ENCODE data around the gene OR6C1.
"Not testable (repeated sequence)": the region's sequence is repeated elsewhere in the genome, so short reads cannot be mapped to it uniquely, and the experiment has no call there.

The OR6C1 gene

DNA sequence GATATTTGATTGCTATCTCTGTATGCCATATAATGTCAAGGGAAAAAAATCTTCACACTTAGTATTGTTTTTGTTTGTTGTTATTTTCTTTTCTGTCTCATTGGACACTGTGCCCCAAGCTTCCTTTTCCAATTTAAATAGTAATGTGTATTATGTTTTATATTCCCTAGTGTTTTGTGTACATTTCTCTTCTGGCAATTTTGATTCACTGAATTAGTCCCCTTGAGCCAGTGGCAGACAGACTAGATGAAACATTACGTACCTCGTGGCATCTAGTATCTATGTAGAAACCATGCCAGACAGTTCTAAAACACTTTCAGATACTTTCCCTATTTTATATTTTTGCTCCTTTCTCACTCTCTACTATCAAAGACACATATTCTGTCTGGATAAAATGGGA, at the start of gene OR6C1:
TSS of gene OR6C1 (plus strand) at position 301 of the 400 bp plus-strand sequence. CDS start 6,257 bp downstream, outside the sequence.
- no peak for DNase-seq (ENCODE audit: low spot score)

DNA sequence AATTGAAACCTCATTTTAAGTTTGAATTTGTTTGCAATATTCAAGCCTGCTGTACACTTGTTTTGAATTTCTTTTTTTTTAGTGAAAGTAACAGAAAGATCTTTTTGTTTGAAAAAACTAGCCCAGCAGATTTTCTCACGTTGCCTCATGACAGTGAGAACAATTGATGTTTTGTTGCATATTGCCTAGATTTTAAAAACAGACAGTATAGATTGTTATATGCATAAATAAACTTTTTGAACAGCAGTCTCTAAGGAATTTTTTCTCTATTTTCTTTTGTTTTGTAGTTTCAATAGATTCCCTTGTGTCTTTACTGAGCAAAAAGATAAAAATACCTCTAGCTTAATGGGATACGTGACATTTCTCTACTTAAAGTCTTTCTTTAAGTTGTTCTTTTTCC, 33.2 kb upstream of the OR6C1 start:
- DNase-seq (ENCODE audit: low spot score) = no peak

DNA sequence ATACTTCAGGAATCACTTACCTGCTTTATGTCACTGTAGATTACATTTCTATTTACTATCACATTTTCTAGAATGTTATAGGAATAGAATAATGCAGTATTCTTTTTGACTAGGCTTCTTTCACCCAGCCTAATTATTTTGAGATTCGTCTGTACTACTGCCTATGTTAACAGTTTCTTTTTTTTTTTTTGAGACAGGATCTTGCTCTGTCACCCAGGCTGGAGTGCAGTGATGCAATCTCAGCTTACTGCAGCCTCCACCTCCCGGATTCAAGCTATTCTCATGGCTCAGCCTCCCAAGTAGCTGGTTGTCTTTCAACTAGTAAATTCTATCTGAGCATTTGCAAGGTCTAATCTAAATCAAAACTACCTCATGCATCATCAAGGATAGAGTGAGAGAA, 24.1 kb upstream of the OR6C1 start:
- no peak for DNase-seq (ENCODE audit: low spot score)

DNA sequence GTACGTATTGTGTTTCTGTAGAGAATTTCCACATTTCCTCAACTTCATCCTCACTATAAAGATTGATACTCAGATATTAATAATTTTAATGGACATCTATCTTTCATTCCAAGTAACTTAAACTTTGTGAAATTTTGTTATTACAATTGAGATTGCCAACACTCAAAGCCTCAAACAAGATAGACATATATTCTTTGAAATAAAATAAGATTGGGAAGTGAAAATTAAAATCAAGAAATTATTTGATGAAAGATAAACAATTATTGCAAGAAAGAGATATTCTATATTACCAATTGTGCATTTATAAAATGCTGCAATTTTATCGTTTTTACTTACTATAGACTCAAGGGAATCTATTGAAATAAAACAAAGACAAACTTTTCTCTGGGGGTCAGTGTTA, 17.7 kb upstream of the OR6C1 start, which contains the start of gene OR6C6:
TSS of gene OR6C6 (minus strand) at position 101 of the 400 bp plus-strand sequence. CDS start 1,337 bp downstream, outside the sequence.
- DNase-seq (ENCODE audit: low spot score) = no peak

DNA sequence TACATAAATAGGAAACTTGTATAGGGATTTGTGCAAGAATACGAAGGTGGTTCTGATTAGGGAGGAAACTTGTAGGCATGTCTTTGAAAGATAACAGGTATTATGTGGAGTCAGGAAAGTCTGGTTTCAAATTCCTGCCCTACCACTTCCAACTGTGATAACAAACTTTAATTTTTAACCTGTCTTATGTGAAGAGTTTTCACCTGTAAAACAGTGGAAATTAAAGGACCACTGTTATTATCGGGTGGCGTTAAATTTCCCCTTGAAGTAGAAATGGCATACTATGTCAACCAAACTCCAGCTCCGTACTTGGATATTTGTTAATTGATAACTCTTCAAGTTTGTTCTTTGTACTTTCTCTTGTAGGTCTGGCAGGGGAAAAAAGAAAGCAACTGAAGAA, 6.1 kb downstream of the OR6C1 start:
- DNase-seq (ENCODE audit: low spot score) = no peak

DNA sequence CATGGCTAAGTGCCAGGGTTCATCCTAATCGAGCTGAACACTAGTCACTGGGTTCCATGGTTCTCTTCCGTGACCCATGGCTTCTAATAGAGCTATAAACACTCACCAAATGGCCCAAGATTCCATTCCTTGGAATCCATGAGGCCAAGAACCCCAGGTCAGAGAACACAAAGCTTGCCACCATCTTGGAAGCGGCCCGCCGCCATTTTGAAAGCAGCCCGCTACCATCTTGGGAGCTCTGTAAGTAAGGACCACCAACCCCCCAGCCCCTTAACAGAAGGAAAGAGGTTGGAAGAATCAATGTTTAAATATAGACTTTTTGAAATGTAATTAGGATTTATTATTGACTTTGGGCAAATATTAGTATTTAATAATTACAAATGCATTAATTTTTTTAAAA, 11.7 kb downstream of the OR6C1 start:
- DNase-seq (ENCODE audit: low spot score) = not testable (repeated sequence)

DNA sequence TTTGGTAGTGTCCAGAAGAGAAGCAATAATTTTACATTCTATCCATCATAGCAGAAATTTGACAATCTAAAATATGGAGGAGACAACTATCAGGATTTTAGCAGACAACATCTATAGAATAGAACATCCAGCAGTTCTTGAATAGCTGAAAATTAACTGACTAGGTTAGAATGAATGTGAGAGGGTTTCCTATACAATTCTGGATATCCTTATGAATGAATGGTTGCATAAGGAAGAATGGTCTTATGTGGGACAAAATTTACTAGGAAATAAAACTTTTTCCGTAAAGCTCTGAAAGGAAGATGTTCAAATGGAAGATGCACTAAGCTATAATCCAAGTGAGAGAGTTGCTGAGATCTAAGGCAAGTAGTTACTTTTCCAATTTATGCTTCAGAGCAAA, 16.3 kb downstream of the OR6C1 start, which contains the start of gene OR6C3:
TSS of gene OR6C3 (plus strand) at position 301 of the 400 bp plus-strand sequence. CDS start 955 bp downstream, outside the sequence.
- no peak for DNase-seq (ENCODE audit: low spot score)

DNA sequence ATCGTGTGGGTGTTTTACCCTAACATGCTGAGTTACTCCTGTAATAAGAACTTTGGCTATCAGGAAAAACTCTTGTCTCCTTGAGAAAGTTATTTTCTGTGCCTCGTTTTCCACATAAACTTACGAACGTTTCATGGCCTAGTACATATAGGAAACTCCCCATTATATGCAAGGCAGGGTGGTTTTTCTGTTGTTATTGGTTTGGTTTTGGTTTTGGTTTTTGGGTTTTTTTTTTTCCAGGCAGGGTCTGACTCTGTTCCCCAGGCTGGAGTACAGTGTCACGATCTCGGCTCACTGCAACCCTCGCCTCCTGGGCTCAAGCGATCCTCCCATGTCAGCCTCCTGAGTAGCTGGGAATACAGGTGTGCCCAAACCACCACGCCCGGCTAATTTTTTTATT, 21.9 kb downstream of the OR6C1 start:
- DNase-seq (ENCODE audit: low spot score) = no peak

DNA sequence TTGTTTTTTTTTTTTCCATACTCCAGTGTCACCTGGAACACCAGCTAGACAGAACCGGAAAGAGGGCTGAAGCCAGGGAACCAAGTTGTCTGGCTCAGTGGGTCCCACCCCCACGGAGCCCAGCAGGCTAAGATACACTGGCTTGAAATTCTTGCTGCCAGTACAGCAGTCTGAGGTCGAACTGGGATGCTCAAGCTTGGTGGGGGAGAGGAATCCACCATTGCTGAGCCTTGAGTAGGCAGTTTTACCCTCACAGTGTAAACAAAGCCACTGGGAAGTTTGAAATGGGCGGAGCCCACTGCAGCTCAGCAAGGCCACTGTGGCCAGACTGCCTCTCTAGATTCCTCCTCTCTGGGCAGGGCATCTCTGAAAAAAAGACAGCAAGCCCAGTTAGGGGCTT, 41.2 kb downstream of the OR6C1 start:
- DNase-seq (ENCODE audit: low spot score) = not testable (repeated sequence)

DNA sequence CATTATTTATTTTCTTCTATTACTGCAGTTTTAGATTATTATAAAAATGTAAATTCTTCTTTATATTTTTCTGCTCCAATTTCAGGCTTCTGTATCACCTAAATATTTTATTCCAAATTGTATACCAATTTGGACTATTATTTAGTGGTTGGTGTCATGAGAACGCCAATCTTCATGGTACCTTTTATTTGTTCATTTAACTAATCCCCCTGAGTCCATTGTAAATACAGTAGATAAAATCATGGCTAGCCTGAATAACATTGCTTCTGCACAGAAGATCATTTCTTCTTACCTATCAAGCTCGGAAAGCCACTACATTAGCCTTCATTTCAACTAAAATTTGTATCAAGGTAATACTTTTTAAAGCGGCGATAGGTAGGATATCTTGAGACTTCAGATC, 48.5 kb downstream of the OR6C1 start, which contains the start of gene OR6C75:
TSS of gene OR6C75 (plus strand) at position 301 of the 400 bp plus-strand sequence. CDS start 2,136 bp downstream, outside the sequence.
- no peak for DNase-seq (ENCODE audit: low spot score)

DNA sequence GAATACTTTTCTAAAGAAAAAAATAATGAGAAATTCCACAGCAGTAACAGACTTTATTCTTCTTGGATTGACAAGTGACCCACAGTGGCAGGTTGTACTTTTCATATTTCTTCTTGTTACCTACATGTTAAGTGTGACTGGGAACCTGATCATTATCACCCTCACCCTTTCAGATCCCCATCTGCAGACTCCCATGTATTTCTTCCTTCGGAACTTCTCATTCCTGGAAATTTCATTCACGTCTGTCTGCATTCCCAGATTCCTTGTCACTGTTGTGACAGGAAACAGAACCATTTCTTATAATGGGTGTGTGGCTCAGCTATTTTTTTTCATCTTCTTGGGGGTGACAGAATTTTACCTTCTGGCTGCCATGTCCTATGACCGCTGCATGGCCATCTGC, 50.9 kb downstream of the OR6C1 start:
- no peak for DNase-seq (ENCODE audit: low spot score)

Measured in iPS-NIHi11 (cell line).